T-helper 2 cell treated with Interferon-gamma antibody and Interleukin-4, amounts not matched to agents 5 μg/mL and 100 μg/mL, for 36 hours (primary cell): Measurements from ENCODE around the gene NSMF.

Source experiments
- DNase-seq: peaks from one replicate; pipeline ENCODE4 v3.0.0; 2021; ENCODE audit warnings: low spot score
- H3K27ac Mint-ChIP-seq: one replicate; pipeline ENCODE4 v1.8.0; 2021; ENCODE audit warnings: mild to moderate bottlenecking, mixed read lengths
- H3K27me3 Mint-ChIP-seq: one replicate; pipeline ENCODE4 v1.8.0; 2021; ENCODE audit warnings: low read depth, mixed read lengths
- H3K36me3 Mint-ChIP-seq: one replicate; pipeline ENCODE4 v1.8.0; 2021; ENCODE audit warnings: low read depth, mixed read lengths
- H3K4me1 Mint-ChIP-seq: one replicate; pipeline ENCODE4 v1.8.0; 2021; ENCODE audit warnings: low read depth, mixed read lengths
- H3K4me3 Mint-ChIP-seq: one replicate; pipeline ENCODE4 v1.8.0; 2022; ENCODE audit warnings: mild to moderate bottlenecking, moderate library complexity, mixed read lengths
- H3K9me3 Mint-ChIP-seq: one replicate; pipeline ENCODE4 v1.8.0; 2021; ENCODE audit warnings: mixed read lengths

NSMF gene

DNA sequence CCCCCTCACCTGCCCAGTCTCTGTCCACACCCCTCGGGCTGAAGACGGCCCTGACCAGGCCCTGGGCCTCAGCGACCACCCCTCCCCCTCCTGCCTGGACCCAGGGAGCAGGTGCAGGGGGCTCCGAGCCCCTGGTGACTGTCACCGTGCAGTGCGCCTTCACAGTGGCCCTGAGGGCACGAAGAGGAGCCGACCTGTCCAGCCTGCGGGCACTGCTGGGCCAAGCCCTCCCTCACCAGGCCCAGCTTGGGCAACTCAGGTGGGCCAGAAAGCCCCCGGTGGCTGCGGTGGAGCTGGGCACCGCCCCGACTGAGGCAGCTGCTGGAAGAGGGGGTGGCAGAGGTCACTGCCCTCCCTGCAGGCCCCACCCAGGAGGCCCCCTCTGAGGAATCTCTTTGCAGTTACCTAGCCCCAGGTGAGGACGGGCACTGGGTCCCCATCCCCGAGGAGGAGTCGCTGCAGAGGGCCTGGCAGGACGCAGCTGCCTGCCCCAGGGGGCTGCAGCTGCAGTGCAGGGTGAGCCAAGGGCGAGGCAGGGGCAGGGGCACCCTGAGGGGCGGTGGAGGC lies 25.7 kb downstream of the NSMF start:
- no peak for DNase-seq
- no peaks in the 10 kb centered on the region for H3K4me1 Mint-ChIP-seq
- H3K27ac Mint-ChIP-seq = no peak overlapping the region
- no peaks in the 10 kb centered on the region for H3K36me3 Mint-ChIP-seq
- no peak overlapping the region for H3K4me3 Mint-ChIP-seq
- no peaks in the 10 kb centered on the region for H3K9me3 Mint-ChIP-seq
- H3K27me3 Mint-ChIP-seq = no peaks in the 10 kb centered on the region

GRCh38 chr9:137432687-137433348 lies 26.3 kb downstream of the NSMF start:
- H3K4me3 Mint-ChIP-seq = no peak overlapping the region
- H3K9me3 Mint-ChIP-seq = no peaks in the 10 kb centered on the region
- H3K27me3 Mint-ChIP-seq = no peaks in the 10 kb centered on the region
- no peaks in the 10 kb centered on the region for H3K4me1 Mint-ChIP-seq
- no peaks in the 10 kb centered on the region for H3K36me3 Mint-ChIP-seq
- DNase-seq = no peak
- no peak overlapping the region for H3K27ac Mint-ChIP-seq

GRCh38 chr9:137431416-137431931 lies 27.7 kb downstream of the NSMF start:
- no peaks in the 10 kb centered on the region for H3K36me3 Mint-ChIP-seq
- no peaks in the 10 kb centered on the region for H3K27me3 Mint-ChIP-seq
- DNase-seq = no peak
- no peak overlapping the region for H3K4me3 Mint-ChIP-seq
- H3K9me3 Mint-ChIP-seq = no peaks in the 10 kb centered on the region
- no peaks in the 10 kb centered on the region for H3K4me1 Mint-ChIP-seq
- no peak overlapping the region for H3K27ac Mint-ChIP-seq

DNA sequence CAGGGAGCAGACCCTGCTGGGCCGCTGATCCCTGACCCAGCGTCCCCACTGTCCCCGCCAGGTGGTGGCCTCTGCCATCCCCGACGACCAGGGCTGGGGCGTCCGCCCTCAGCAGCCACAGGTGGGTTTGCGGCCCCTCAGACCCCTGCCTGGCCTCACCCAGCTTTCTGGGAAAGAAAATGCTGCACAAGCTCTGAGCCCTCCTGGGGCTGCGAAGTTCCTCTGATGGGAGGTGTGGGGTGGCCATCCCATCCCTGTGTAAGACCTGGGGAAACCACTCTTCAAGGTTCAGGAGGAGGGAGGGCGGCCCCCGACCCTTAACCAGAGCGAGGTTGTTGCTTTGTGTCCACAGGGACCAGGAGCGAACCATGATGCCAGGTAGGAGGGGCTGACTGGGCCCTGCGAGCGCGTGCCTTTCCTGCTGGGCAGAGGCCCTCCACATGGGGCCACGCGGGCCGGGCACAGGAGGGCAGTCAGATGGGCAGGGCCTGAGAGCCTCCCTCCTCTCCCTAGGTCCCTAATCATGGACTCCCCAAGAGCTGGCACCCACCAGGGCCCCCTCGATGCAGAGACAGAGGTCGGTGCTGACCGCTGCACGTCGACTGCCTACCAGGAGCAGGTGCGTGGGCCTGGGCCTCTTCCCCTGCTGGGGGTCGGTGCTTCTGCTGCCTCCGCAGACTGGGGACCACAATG lies 28.3 kb downstream of the NSMF start:
- Mint-ChIP-seq H3K27ac (no peak overlapping the region), H3K4me1 (no peaks in the 10 kb centered on the region), H3K9me3 (no peaks in the 10 kb centered on the region), H3K36me3 (no peaks in the 10 kb centered on the region), H3K4me3 (no peak overlapping the region), H3K27me3 (no peaks in the 10 kb centered on the region)
- DNase-seq = no peak

GRCh38 chr9:137429974-137430722 lies 29.0 kb downstream of the NSMF start:
- Mint-ChIP-seq H3K27me3 (no peaks in the 10 kb centered on the region), H3K36me3 (no peaks in the 10 kb centered on the region), H3K4me1 (no peaks in the 10 kb centered on the region), H3K27ac (no peak overlapping the region), H3K4me3 (no peak overlapping the region), H3K9me3 (no peaks in the 10 kb centered on the region)
- DNase-seq = no peak

- Mint-ChIP-seq H3K9me3 (no peaks in the 10 kb centered on the region), H3K4me3 (no peak overlapping the region), H3K36me3 (no peaks in the 10 kb centered on the region), H3K27ac (no peak overlapping the region), H3K27me3 (peaks cover 5% of the 10 kb centered on the region), H3K4me1 (no peaks in the 10 kb centered on the region)
- no peak for DNase-seq
Observed at GRCh38 chr9:137429546-137429890, 29.6 kb downstream of the NSMF start.

GRCh38 chr9:137428841-137429545 lies 30.1 kb downstream of the NSMF start:
- no peak for DNase-seq
- Mint-ChIP-seq H3K27ac (no peak overlapping the region), H3K4me1 (no peaks in the 10 kb centered on the region), H3K9me3 (no peaks in the 10 kb centered on the region), H3K36me3 (no peaks in the 10 kb centered on the region), H3K27me3 (peaks cover 9% of the 10 kb centered on the region), H3K4me3 (no peak overlapping the region)

DNA sequence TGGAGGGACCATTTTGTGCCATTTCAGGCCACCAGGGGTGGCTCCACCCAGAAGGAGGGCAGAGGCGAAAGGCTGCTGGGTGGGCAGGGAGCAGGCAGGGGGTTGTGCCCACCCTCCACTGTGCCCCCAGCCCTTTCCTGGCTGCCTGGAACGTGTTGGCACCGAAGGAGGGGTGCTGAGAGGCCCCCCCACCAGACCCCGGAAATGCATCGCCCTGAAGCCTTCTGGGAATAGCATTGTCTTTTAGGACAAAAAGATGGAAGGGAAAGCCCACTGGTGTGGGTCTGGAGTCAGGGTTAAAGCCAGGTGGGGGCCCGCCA lies 30.9 kb downstream of the NSMF start:
- no peaks in the 10 kb centered on the region for H3K9me3 Mint-ChIP-seq
- no peak for DNase-seq
- H3K27me3 Mint-ChIP-seq = peaks cover 9% of the 10 kb centered on the region
- H3K4me1 Mint-ChIP-seq = no peaks in the 10 kb centered on the region
- no peak overlapping the region for H3K4me3 Mint-ChIP-seq
- H3K36me3 Mint-ChIP-seq = no peaks in the 10 kb centered on the region
- no peak overlapping the region for H3K27ac Mint-ChIP-seq

GRCh38 chr9:137427454-137428310 lies 31.5 kb downstream of the NSMF start:
- no peak overlapping the region for H3K27ac Mint-ChIP-seq
- no peak overlapping the region for H3K4me3 Mint-ChIP-seq
- no peaks in the 10 kb centered on the region for H3K4me1 Mint-ChIP-seq
- no peak for DNase-seq
- no peaks in the 10 kb centered on the region for H3K9me3 Mint-ChIP-seq
- H3K27me3 Mint-ChIP-seq = peaks cover 9% of the 10 kb centered on the region
- H3K36me3 Mint-ChIP-seq = no peaks in the 10 kb centered on the region

GRCh38 chr9:137426018-137426681 lies 33.0 kb downstream of the NSMF start:
- no peaks in the 10 kb centered on the region for H3K36me3 Mint-ChIP-seq
- H3K27me3 Mint-ChIP-seq = peaks cover 9% of the 10 kb centered on the region
- DNase-seq = no peak
- H3K4me1 Mint-ChIP-seq = peaks cover 7% of the 10 kb centered on the region
- no peaks in the 10 kb centered on the region for H3K9me3 Mint-ChIP-seq
- H3K4me3 Mint-ChIP-seq = no peak overlapping the region
- no peak overlapping the region for H3K27ac Mint-ChIP-seq

DNA sequence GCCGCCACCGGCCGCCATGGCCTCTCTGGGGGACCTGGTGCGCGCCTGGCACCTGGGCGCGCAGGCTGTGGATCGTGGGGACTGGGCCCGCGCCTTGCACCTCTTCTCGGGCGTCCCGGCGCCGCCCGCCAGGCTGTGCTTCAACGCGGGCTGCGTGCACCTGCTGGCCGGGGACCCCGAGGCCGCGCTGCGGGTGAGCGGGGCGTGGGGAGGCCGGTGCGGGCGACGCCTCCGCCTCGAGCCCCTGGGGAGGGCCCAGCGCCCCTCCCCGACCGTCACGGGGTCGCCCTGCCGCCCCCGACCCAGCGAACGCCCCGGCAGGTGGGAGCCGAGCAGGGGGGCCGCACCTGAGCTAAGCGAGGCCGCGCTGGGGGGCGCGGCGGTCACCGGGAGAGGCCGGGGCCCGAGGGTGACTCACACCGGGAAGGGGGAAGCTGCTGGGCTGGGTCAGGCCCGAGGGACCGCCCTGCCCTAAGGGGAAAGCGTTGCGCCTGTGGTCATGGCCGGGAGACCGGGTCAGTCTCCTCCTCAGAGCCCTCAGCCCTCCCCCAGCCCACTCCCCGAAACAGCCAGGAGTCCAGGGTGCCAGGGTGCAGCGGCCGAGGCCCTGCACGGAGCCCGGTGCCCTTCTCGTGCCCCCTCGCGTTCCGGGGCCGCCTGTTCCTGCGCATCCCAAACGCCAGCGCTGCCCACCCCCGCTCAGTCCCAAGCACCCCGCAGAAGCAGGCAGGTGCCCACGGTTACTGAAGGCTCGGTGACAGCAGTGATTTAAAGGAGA lies 35.4 kb downstream of the NSMF start:
- H3K27ac Mint-ChIP-seq = no peak overlapping the region

More for the DNA sequence above, 35.4 kb downstream of the NSMF start:
- Mint-ChIP-seq H3K4me3 (no peak overlapping the region), H3K36me3 (no peaks in the 10 kb centered on the region), H3K9me3 (no peaks in the 10 kb centered on the region), H3K27me3 (peaks cover 9% of the 10 kb centered on the region), H3K4me1 (peaks cover 9% of the 10 kb centered on the region)
- no peak for DNase-seq
